HepG2 (cell line): Measurements from ENCODE around the gene UCKL1. TPM values are rescaled to one million over a fixed set of nuclear protein-coding genes. Genes with fewer than 3 reads are reported as not detected.
A peak's percentile ranks its signal among the peaks of the same experiment; 100 is the strongest.

Source experiments
- ARNTL ChIP-seq: sonication (generic); formaldehyde crosslinking; IDR thresholded peaks from 2 replicates; pipeline ENCODE4 v1.4.0; 2020; ENCODE audit warnings: mild to moderate bottlenecking, missing genetic modification reagents
- KDM5B ChIP-seq: sonication (generic); formaldehyde crosslinking; IDR thresholded peaks from 2 replicates; pipeline ENCODE4 v1.4.0; 2020; ENCODE audit warnings: missing genetic modification reagents, mild to moderate bottlenecking, borderline replicate concordance
- MEF2D ChIP-seq: sonication (generic); formaldehyde crosslinking; IDR thresholded peaks from 2 replicates; pipeline ENCODE4 v1.5.1; 2020; ENCODE audit warnings: mild to moderate bottlenecking, missing genetic modification reagents
- RBFOX2 ChIP-seq: fragments of 200-400 bp; formaldehyde crosslinking; IDR thresholded peaks from 2 replicates; pipeline ENCODE4 v1.6.1; 2017; ENCODE audit warnings: low read depth, mild to moderate bottlenecking, low read length
- SNRNP70 ChIP-seq: fragments of 200-400 bp; formaldehyde crosslinking; IDR thresholded peaks from 2 replicates; pipeline ENCODE4 v1.6.1; 2017; ENCODE audit warnings: mild to moderate bottlenecking, low read depth, low read length, moderate library complexity
- ZBTB20 ChIP-seq: sonication (generic); formaldehyde crosslinking; IDR thresholded peaks from 2 replicates; pipeline ENCODE4 v1.8.1; 2023; ENCODE audit warnings: missing genetic modification reagents, low read depth, mild to moderate bottlenecking, borderline replicate concordance
- ZFY ChIP-seq: sonication (generic); formaldehyde crosslinking; IDR thresholded peaks from 2 replicates; pipeline ENCODE4 v1.4.0; 2020; ENCODE audit warnings: missing genetic modification reagents
- ZNF281 ChIP-seq: sonication (generic); formaldehyde crosslinking; IDR thresholded peaks from 2 replicates; pipeline ENCODE4 v1.4.0; 2020; ENCODE audit warnings: missing genetic modification reagents, borderline replicate concordance
- ZNF451 ChIP-seq: sonication (generic); formaldehyde crosslinking; IDR thresholded peaks from 2 replicates; pipeline ENCODE4 v1.5.0; 2020; ENCODE audit warnings: mild to moderate bottlenecking, missing genetic modification reagents
- ZNF468 ChIP-seq: sonication (generic); formaldehyde crosslinking; IDR thresholded peaks from 2 replicates; pipeline ENCODE4 v1.8.0; 2022; ENCODE audit warnings: mild to moderate bottlenecking, moderate library complexity, missing genetic modification reagents
- ZNF563 ChIP-seq: sonication (generic); formaldehyde crosslinking; IDR thresholded peaks from 2 replicates; pipeline ENCODE4 v1.8.0; 2022; ENCODE audit warnings: mild to moderate bottlenecking, moderate library complexity, missing genetic modification reagents
- ZNF564 ChIP-seq: sonication (generic); formaldehyde crosslinking; IDR thresholded peaks from 2 replicates; pipeline ENCODE4 v1.8.1; 2023; ENCODE audit warnings: mild to moderate bottlenecking, missing genetic modification reagents
- ZNF687 ChIP-seq: sonication (generic); formaldehyde crosslinking; IDR thresholded peaks from 2 replicates; pipeline ENCODE4 v1.5.1; 2020; ENCODE audit warnings: mild to moderate bottlenecking, missing genetic modification reagents, moderate library complexity
- ZNF770 ChIP-seq: sonication (generic); formaldehyde crosslinking; IDR thresholded peaks from 2 replicates; pipeline ENCODE4 v1.5.0; 2020; ENCODE audit warnings: mild to moderate bottlenecking, missing genetic modification reagents
- ZNF841 ChIP-seq: sonication (generic); formaldehyde crosslinking; IDR thresholded peaks from 2 replicates; pipeline ENCODE4 v1.8.1; 2023; ENCODE audit warnings: missing genetic modification reagents, borderline replicate concordance
- ZSCAN31 ChIP-seq: sonication (generic); formaldehyde crosslinking; IDR thresholded peaks from 2 replicates; pipeline ENCODE4 v1.5.0; 2020; ENCODE audit warnings: low read depth, mild to moderate bottlenecking, missing genetic modification reagents
- polyA plus RNA-seq, 8 experiments: library from polyadenylated mRNA; depleted of rRNA in 3 of 8; stranded (reverse) in 7 of 8; unstranded in 1 of 8; fragments of >200 nt; fragmentation: Illumina TruSeq in 4 of 8; extraction: Trizol in 4 of 8; gene quantifications; 2 replicates each; pipeline versions ENCODE4 v1.2.1 to v1.2.3, GENCODE V29; 2011 to 2016; ENCODE audit warnings: low read depth in 4 of 8, missing spikeins in 1 of 8, mixed read lengths in 1 of 8; ENCODE audit not compliant: insufficient read depth in 1 of 8
- total RNA-seq, 5 experiments: library from RNA; depleted of rRNA; stranded (reverse); fragments of >200 nt; fragmentation: Illumina TruSeq; extraction: Trizol; gene quantifications; 2 replicates each; pipeline ENCODE4 v1.2.3, GENCODE V29; 2016; ENCODE audit warnings: low read depth in 1 of 5

The UCKL1 gene
- total and polyA plus RNA-seq, 2 of the 13 experiments (the other 11 are each of a cell fraction or from before 2014, with no cell fraction given), result 50.2 to 126 TPM

- TF ChIP-seq KDM5B (CRISPR knock-in tag) (peak; percentile 60), ZNF451 (CRISPR knock-in tag) (peak; percentile 78; the same call in 1 of the 2 replicates), ZNF770 (CRISPR knock-in tag) (0 out of 2 replicates have a peak, but pooled peaks have one; percentile 17), ZNF281 (CRISPR knock-in tag) (no peak), ZFY (peak; percentile 31; the same call in 1 of the 2 replicates), ZNF564 (CRISPR knock-in tag) (0 out of 2 replicates have a peak, but pooled peaks have one; percentile 6), MEF2D (CRISPR knock-in tag) (no peak), ZNF841 (CRISPR knock-in tag) (no peak), ZSCAN31 (CRISPR knock-in tag) (no peak; the same call in 1 of the 2 replicates), RBFOX2 (peak; percentile 23; the same call in 1 of the 2 replicates), ZBTB20 (no peak), ZNF687 (CRISPR knock-in tag) (no peak; the same call in 1 of the 2 replicates), ZNF468 (peak; percentile 33), ARNTL (CRISPR knock-in tag) (0 out of 2 replicates have a peak, but pooled peaks have one; percentile 10), SNRNP70 (no peak), ZNF563 (CRISPR knock-in tag) (no peak)
These were observed 23.5 kb upstream of the UCKL1 start, which contains the start of gene SAMD10 (continued) for GRCh38 chr20:63979557-63980316.
